GM18505 (cell line): Measurements from ENCODE around the gene UBR4.

Experiments
- ATAC-seq: cut with Tn5 transposase; IDR thresholded peaks from one replicate; pipeline ENCODE4 v1.9.1; 2021; ENCODE audit not compliant: unreplicated experiment
- POLR2A ChIP-seq: IDR thresholded peaks from 4 replicates; pipeline ENCODE4 v1.6.1; 2011; ENCODE audit warnings: borderline replicate concordance; ENCODE audit not compliant: insufficient read depth, insufficient read length; ENCODE audit errors: extremely low read depth

Gene UBR4

DNA sequence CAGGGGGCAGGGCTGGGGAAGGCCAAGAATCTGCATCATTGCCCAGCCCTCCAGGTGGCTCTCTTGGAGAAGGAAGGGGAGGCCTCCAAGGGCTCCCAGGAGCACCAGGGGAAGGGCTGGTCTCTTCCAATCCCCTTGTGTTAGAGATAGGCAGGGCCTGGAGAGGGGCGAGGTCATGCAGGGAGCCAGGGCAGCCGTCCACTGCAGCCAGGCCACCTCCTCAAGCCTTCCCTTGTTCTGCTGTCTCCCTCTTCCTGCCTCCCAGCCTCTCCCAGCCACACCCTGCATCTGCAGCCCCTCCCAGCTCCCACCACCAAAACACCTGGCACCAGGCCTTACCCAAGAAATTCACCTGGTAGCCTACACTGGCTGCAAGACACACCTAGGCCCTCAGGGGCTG is 148.3 kb downstream of the UBR4 start:
- TF ChIP-seq POLR2A, result no peak
- ATAC-seq, result no peak

DNA sequence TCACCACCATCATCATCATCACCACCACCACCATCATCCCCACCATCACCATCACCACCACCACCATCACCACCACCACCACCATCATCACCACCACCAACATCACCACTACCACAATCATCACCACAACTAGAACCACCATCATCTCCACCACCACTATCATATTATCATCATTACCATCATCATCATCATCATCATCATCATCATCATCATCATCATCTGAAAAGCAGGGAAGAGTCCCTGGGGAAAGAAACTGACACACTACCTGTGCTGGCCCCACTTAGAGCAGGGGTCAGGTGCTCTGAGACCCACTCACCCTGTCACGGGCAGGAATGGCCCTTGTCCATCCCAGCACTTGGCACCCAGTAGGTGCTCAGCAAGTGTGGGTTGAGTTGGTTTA is 148.7 kb downstream of the UBR4 start:
- ATAC-seq, result no peak

GRCh38 chr1:19059773-19060172 is 150.3 kb downstream of the UBR4 start:
- ATAC-seq, result no peak

More for the DNA sequence above, 148.7 kb downstream of the UBR4 start:
- TF ChIP-seq POLR2A, result no peak

GRCh38 chr1:19058476-19058797 is 151.6 kb downstream of the UBR4 start:
- no peak for ATAC-seq
- no peak for TF ChIP-seq POLR2A

More at GRCh38 chr1:19059773-19060172, 150.3 kb downstream of the UBR4 start:
- TF ChIP-seq POLR2A, result no peak

DNA sequence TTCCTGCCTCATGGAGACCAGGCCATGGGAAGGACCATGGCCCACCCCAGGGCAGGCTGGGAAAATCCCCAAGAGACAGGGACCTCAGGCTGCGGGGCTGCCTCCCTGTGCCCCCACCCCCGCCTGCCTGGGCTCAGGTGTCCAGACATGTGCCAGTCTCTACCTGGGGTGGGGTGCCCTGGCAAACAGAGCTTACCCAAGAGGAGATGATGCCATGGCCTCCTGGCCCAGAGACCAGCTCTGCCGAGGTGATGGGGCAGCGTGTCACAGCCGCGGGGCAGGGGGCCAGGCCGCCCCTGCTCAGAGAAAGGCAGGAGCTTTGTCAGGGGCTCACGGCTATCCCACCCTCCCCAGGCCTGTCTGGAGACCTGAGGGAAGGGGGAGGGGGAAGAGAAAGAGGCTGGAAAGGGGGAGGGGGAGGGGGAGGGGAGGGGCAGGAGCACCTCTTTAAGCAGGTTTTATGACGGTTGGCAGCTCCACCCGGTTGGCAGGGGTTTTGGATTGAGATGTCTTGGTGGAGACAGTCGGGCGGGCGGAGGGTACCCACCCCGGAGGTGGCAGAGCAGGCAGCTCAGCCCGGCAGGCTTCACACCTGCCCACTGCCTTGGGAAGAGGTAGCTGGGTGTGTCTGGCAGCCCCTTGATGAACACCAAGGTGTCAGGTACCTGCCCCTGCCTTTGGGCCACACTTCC is 152.1 kb downstream of the UBR4 start:
- no peak for ATAC-seq

GRCh38 chr1:19057182-19057779 is 152.8 kb downstream of the UBR4 start:
- no peak for TF ChIP-seq POLR2A
- no peak for ATAC-seq

More for the DNA sequence above, 152.1 kb downstream of the UBR4 start:
- no peak for TF ChIP-seq POLR2A

DNA sequence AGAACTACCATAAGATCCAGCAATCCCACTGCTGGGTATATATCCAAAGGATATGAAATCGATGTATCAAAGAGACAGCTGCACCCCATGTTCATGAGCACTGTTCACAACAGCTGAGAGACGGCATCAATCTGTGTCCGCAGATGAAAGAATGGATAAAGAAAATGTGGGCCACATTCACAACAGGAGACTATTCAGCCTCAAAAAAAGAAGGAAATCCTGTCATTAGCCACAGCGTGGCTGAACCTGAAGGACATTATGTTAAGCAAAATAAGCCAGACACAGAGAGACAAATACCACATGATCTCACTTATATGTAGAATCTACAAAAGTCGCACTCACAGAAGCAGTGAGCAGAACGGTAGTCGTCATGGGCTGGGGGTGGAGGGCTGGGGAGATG is 154.4 kb downstream of the UBR4 start:
- ATAC-seq, result no peak
- no peak for TF ChIP-seq POLR2A

DNA sequence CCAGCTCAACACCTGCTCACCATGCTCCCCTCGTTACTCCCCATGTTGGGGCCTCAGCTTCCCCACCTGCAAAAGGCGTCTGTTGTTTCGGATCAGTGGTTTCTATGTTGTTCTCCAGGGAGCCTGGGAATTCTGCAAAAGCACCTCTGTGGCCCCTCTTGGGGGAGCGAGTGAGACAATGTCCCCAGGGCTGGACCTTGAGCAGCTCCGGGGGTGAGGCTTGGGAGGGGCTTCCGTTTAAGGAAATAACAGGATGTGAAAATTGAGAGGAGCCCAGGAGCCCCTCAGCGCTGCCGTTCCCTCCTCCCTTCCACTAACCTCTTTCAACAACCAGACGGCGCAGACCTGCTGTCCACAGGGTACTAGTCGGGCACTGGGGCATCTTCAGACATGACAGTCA is 155.1 kb downstream of the UBR4 start:
- TF ChIP-seq POLR2A, result no peak
- ATAC-seq, result no peak

DNA sequence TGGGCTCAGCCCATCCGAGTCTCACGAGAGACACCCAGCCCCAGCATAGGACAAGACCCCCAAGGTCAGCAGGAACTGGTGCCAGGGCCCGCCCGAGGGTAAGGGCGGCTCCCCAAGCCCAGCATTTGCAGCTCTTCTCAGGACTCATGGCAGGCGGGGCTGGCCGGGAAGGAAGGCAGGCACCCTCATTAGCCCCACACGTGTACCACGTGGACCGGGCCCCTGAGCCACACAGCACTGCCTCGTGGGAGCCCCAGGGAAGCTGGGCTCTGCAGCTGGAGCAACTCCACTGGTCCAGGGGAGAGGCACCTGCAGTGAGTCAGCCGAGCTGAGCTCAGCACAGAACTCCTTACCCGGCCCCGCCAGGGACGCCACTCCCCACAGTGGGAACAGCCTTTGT is 155.8 kb downstream of the UBR4 start:
- no peak for ATAC-seq
- TF ChIP-seq POLR2A, result no peak

DNA sequence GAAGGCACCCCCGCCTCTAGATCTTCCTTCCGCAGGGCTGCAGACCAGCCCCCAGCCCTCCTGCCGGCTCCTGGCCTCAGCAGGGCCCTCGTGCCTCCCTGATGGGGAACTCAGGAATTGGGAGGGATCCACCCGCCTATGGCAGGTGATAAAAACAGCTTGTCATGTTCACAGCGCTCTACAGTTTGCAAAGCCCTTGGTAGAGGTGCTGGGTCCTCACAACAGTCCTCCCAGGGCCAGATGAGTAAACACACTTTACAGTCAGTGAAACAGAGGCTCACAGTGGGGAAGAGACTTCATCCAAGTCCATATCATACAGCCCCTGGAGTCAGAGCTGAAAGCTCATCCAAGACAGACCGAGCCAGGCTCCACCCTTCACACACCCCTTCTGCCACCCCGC is 156.6 kb downstream of the UBR4 start:
- no peak for TF ChIP-seq POLR2A
- no peak for ATAC-seq

- TF ChIP-seq POLR2A, result no peak
- ATAC-seq, result no peak
Observed at GRCh38 chr1:19049798-19050197, 160.3 kb downstream of the UBR4 start.

GRCh38 chr1:19049128-19049768 is 160.8 kb downstream of the UBR4 start:
- no peak for ATAC-seq
- no peak for TF ChIP-seq POLR2A

DNA sequence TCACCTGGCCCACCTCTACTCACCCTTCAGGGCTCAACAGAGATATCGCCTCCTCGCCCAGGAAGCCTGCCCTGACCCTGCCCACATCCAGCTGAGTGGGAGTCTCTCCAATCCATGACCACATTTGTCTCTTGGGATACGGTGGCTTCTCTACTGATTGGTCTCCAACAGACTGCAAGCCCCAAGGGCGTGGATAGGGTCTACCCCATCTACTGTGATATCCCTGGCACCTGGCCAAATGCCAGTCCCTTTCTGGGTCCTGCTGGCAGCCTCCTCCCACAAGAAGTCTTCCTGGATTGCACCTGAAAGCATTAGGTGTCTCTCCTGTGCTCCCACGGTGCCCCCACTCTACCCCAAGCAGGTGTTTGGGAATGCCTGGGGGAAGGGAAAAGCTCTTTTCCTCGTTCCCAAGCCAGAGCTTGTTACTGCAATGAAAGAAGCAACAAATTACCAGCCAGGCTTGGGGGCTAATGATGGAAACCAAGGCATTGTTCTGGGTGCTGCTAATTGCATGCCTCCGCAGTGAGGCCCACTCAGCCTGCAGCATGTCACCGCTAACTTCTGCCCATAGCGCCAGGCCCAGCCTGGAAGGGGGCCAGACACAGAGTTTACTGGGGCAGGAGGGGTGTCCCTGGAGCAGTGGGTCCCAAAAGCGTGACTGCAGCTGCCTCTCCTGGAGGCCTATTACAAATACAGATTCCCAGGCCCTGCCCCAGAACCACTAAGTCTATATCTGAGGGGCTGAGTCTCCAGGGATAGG is 162.9 kb downstream of the UBR4 start:
- no peak for TF ChIP-seq POLR2A
- ATAC-seq, result no peak
